Hematopoietic multipotent progenitor cell treated with erythropoietin and hydrocortisone succinate and interleukin-3 and kit ligand, for 17 days (in vitro differentiated cells): ENCODE measurements around the gene TMEM258.

Source experiments
- DNase-seq: peaks from one replicate; pipeline ENCODE4 v3.0.0-alpha.2; 2015; ENCODE audit warnings: low spot score

The TMEM258 gene

DNA sequence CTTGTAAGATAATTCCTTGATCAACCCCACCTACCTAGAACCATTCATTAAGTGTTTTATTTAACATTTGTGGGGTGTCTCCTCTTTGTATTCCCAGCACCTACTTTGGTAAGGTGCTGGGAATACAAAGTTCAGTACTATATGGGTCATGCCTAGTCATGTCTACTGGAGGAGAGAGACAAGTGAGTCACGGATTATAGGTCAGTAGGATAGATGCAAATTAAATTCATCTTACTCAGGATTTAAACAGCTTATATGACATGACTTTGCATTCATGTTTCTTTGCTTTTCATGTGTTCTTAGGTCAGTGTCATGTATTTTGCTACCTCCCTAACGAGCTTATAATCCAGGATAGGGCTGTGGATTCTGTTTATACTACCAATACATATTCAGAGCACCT lies 27.8 kb upstream of the TMEM258 start:
- peak; percentile 37 for DNase-seq

DNA sequence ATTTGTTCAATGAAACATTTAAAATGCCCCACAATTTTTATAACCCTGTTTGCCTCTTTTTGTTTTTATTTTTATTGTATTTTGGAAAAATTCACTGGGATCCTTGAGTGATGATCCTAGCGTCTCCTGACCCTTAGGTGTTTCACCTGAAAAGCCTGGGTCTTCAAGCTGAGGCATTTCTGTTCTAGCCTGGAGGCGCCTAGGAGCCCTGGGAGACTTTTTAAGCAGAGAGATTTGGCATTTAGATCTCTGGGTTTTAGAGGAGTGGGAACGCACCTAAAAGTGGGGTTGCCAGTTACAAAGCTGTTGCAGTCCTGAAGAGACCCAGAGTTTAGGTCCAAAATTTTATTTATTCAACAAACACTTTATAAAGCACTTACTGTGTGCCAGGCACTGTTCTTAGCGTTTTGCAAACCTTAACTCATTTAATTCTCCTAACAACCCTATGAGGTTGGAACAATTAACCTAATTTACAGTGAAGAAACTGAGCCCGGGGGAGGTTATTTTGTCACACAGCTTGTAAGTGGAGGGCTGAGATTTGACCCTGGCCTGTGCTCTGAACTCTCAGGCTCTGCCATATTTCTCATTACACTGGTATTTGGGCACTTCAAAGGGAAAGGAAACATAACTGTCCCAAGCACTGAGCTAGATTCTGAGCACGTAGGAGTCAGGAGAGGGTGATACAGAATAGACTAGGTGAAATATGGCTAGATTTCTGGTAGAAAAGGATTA lies 25.2 kb upstream of the TMEM258 start:
- no peak for DNase-seq

DNA sequence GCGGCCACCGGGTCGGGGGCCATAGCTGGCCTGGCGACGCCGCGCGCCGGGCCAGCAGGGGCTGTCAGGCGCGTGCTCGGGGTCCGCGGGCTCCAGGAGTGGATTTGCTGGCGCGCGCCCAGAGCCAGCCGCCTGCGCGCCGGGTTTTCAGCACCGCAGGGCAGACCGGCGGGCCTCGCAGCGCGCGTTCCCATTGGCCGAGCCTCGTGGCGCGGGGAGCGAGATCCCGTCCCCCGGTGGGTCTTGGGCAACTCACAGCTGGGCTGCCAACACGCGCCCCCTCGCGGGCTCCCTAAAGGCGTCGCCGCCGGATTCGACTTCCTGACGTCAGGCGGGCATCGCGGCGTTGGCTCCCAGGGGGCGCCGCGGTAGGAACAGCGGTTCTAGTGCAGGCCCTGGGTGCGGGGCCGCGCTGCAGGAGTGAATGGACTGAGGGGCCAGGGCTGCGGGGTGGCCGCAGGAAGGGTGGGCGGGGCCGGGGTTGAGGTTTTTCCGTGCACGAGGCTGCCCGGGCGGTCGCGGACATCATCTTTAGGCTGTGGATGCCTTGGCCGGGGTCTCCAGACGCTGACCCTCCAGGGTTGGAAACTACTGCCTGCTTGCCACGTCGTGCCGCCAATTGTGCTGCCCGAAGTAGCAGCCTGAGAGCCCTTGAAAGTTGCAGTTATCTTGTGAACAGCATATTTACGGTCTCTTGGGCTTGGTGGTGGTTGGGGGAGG lies 24.5 kb upstream of the TMEM258 start, which contains the start of gene FADS1:
FADS1 (minus strand) TSS at position 268 of the 720 bp plus-strand sequence; CDS start at position 194, 74 bp downstream.
- peak; percentile 75 for DNase-seq

DNA sequence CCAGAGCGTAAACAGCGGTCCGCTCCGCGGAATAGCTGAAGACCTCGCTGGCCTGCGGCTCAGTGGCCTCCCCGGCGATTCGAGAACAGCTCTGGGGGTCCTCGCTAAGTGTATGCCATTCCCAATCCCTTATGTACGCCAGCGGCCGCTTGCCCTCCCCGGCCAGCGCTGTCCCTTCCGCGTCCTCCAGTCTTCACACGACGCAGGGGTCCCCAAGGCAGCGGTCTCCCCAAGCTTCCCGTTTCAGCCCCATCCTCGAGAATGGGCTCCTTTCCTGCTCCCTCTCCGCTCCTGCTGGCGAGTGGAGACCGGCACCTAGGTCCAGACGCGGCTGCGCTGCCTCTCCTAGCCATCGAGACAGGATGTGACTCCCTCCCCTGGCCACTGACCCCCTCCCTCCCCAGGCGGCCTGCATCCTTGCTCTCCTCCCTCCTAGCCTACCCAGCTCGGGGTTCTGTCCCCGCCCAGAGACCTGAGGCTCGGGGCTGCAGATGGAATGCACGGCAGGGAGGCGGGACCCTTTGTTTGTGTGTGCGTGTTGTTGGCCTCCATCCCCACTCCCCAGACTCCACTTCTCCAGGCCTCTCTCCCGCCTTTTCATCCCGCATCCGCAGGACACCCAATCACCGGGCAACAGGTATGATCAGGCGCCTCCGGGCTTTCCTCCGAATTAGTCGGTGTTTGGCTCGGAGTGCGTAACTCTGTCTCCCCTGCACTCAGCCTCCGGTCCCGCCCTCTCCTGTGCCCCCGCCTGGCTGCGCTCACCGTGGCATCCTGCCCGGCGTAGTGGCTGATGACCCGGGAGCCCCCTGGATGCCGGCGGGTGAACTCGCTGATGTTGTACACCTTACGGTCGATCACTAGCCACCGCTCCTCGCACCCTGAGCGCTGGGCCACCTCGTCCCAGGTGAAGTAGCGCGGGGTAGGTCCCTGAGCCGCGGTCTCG lies 23.7 kb upstream of the TMEM258 start:
- peak; percentile 56 for DNase-seq

DNA sequence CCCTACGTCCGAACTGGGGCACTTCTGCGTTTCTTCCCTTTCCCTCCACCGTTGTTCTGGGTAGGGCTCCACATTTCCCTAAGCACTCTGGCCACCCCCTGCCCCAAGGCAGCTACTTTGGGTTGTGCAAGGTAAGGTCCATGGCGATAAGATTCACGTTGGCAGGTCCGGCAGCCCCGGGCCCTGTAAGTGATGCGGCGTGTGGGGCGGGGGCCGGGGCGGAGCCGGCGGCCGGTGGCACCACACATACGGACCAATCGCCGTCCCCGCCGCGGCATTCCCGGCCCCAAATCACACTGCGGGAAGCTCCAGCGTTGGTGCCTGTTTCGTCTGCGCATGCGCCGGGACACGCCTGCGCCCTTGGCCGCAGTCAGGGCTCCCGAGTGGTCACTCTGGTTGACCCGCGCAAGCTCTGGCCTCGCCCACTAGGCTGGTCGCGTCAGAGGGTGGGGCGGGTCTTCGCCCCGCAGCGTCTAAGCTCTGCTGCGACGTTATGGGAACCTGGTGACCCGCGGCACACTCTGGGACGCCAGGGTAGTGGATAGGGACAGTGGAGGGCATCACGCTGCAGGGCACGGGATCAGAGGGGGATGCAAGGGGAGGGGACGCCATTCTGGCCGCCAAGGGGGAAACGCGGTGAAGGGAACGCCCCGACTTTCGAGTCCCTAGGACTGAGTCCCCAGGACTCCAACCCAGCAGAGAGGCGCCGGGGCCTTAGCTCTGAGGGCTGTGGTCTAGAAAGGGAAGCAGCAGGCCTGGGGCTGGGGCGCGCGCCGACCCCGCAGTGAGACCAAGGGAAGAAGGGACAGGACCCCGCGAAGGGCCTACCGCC lies 22.8 kb upstream of the TMEM258 start:
- peak; percentile 75 for DNase-seq

DNA sequence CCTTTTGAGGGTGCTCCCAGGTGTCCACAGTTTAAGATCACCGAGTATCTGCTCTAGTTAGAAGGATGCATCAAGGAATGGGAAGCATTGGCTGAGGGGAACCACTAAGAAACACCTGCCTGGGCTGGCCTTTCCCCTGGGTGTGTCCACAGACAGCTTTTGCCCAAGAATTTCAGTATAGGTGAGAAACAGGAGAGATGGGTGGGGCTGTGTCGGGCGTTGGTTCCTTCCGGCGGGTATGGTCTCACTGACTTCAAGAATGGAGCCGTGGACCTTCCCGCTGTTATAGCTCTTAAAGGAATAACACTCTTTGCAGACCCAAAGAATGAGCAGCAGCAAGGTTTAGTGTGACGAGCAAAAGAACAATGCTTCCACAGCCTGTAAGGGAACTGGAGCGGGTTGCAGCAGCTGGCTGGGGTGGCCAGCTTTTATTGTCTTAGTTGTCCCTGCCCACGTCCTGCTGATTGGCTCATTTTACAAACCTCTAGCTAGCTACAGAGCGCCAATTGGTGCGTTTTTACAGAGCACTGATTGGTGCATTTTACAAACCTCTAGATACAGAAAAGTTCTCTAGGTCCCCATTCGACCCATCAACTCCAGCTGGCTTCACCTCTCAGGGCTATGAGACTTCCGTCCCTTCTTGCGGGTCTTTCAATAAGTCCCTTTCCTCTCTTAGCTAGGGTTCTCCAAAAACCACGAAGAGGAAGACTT lies 22.0 kb upstream of the TMEM258 start:
- no peak for DNase-seq

DNA sequence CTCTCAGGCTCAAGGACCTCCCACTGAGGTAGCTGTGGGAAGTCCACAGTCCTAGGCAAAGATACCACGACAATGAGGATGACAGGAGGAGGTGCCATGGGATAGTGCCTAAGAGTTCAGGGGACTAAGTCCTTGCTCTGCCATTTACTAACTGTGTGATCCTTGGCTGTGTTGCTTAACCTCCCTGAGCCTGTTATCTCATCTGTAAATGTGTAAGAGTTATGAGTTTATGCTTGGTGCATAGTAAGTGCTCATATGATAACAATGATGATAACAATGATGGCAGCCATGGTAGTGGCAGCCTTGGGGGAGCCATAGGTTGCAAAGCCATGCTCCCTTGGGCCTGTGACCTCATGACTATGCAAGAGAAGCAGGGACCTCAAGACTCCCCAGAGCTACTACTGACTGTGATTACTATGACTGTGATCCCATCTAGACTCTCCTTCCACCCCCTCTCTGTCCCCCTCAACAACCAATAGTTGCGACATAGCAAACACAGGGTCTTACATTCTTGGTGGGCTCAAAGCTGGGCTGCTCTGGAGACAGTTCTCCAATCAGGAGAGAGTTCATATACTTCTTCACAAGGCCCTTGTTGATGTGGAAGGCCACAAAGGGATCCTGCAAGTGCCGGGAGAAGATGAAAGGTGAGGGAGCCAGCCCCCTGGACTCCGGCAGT lies 20.5 kb upstream of the TMEM258 start:
- DNase-seq = no peak

DNA sequence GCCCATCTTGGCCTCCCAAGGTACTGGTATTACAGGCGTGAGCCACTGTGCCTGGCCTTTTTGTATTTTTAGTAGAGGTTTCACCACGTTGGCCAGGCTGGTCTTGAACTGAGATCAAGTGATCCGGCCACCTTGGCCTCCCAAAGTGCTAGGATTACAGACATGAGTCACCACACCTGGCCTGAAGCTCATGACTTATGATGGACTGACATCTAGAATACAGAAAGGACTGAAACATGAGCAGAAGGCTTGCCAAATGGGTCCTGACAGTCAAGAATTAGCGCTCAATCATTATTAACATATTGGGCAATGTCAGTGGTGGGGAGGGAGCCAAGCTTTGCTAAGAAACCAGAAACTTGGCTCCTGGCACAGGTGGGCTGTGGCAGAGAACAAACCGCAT lies 19.4 kb upstream of the TMEM258 start:
- no peak for DNase-seq

DNA sequence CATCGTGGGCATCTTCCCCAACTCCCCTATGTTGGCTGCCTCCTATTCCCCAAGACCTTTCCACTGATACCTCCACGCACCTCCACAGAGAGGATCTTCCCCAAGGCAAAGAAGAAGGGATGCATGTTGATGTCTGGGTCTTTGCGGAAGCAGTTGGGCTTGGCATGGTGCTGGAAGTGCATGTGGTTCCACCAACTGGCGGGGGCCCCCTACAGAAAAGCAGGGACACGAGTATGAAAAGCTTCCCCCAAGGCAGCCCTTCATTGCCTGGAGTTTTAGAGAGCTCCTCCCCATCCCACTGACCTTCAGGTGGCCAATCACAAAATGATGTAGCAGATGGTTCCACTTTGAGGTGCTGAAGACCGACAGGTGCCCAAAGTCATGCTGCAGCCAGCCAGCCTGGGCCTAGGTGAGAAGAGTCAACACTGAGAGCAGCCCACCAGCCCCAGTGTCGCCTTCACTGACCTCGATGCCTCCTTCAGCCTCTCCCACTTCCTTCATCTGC lies 18.3 kb upstream of the TMEM258 start:
- no peak for DNase-seq

DNA sequence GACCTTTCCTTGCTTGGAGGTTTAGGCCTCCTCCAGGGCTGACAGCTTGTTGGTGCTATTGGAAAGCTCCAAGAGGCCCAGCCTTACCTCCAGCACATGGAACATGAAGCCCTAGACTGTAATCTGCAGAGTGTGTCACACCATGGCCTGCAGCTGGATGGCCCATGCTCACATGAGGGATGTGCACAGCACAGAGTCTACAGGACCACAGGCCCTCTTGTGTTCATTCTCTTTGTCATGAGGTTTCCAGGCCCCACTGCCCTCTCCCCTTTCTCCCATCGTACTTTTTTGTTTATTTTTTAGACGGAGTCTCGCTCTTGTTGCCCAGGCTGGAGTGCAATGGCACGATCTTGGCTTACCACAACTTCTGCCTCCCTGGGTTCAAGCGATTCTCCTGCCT lies 14.4 kb upstream of the TMEM258 start:
- no peak for DNase-seq

DNA sequence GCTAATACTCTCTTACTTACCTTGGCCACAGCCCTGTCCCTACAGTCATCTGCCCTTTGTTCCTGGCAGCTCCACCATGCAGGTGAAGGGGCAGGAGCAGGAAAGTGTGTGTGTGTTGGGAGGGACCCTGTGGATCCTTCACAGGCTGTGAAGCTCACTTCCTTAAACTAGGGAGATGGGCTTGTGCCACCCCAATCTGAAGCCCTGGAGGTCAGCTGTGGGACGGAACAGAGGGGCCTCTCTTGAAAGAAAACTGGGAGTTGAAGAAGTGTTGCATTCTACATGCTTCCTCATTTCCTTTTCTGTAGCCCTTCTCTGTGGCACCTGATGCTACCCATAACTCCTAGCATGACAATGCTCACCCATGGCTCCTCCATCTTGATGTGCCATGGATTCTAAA lies 12.7 kb upstream of the TMEM258 start:
- DNase-seq = no peak

DNA sequence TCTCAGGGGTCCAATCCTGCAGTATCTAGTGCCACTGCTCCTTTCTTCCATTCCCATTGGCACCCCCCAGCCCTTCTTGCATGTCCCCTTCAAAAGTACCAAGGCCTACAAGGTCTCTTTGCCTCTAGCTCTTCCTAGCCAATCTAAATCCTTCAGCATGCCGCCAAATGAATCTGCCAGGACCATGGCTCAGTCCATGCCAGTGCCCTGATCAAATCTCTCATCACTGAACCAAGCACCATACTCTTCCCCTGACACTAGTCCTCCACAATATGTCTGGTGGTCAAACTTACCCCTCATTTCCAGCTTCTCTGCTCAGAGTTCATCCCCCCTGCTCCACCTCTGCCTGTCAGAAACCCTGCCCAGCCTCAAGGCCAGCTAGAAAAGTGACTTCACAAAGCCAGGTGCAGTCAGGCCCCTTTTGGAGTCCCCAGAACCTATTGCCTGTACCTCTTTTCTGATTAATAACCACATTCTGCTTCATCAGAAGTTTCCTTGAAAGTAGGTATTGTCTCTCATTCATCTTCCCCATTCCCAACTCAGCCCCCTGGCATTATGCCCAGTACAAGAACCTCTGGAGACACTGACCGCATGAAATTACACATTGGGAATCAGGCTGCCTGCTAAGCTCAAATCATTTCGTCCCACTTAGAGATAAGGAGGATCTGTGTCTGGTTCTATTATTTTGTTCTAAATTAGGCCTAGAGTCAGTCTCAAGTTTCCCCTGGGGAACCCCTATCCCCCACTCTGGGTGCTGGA lies 11.7 kb upstream of the TMEM258 start:
- no peak for DNase-seq

DNA sequence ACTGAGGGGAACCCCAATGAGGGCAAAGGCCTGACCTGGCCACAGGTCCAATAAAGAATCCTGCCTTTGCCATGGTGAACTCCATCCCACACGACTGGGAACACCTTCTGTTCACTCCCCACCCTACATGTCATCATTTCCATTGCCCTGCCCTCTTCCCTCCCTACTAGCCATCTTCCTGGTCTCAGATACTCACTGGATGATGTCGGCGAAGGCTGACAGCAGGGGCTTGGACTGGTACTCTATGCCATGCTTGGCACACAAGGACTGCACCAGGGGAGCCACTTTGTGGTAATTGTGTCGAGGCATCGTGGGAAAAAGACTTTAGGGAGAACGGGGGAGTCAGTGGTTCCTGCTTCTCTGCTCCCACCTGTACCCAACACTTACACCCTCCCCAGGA lies 10.2 kb upstream of the TMEM258 start:
- DNase-seq = no peak

DNA sequence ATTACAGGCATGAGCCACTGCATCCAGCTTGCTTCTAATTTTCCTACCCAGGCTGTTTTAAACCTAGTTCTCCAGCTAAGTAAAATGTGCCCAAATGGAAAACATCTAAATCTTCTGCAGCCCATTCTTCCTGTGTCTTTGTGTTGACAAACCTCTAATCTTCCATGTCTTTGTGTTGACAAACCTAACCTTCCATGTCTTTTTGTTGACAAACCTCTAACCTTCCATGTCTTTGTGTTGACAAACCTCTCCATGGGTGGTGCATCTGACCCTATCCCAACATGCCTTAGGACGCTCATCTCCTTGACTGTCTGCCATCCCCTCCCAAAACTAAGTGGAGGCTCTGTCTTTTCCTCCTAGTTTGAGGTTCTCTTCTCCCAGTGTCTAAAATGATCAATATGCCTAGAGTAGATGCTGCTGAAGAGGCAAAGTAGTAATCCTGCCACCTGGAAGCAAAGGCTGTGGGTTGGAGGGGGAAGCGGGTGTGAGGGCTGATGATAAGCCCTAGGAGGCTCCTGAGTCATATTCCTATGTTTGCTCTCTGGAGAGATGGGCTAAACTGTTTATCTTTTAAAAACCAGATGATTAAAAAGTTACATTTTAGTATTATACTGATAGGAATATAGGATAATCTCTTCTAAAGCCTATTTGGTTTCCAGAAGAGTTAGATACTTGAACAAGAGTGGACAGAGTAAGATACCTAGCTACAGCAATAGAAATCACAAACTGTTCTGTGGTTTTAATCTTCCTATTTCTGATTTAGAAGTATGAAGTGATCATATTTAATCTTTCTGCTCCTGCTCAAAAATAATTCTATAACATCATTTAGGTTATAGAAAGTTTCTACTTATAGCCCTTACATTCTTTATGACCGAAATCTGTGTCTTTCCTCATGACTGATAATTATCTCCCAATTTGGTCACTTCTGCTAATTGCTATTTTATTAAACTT lies 8.2 kb upstream of the TMEM258 start:
- DNase-seq = peak; percentile 59

DNA sequence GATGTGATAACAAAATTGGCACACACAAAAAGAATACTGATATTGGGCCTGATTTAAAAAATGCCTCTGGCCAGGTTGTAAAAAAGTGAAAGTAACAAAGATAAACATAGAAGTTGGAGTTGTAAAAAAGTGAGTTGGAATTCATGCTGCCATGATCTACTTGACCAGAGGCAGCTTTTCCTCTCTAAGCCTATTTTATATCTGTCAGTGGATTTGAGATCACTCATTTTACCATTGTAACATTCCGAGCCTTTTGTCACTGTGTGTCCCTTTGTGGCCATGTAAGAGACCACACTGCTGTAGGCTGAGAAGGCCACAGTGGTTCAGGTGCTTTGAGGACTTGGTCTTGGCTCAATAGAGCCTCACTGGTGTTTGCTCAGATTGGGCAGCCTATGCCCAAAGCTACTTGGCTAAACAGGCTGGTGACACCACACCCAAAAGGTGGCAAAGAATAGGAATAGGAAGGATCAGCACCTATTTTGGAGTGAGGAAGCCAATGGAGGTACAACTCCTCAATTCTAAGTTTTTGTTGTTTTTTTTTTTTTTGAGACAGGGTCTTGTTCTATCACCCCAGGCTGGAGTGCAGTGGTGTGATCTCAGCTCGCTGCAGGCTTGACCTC lies 7.4 kb upstream of the TMEM258 start:
- no peak for DNase-seq

DNA sequence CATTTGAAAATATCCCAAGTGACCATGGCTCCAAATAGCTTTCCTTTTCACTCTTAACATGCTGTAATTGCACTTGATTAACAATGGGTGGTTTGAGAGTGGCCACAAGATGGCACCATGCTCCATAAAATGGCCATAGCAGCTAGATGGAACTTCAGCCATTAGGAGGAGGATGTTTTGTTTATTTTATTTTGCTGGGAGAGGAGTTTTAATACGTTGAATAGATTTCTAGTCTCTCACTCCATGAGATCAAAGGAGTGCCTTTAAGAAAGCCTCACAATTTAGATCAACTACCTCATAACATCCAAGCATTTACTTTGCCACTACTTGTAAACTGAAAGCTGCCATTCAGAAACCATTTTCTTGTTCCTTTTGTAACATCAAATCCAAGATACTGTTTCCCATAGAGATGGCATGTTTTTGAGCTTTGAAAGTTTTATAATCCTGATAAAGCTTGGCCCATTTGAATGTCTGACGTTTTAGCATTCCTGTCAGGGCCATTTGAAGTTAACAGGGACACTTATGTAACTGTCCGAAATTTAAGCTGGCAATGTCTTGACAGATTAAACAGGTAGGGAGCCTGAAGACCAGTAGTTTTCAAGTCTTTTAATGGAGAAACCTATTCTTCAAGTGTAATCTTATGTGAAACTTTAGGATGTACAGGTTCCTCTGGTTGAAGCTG lies 5.0 kb upstream of the TMEM258 start:
- DNase-seq = peak; percentile 91

DNA sequence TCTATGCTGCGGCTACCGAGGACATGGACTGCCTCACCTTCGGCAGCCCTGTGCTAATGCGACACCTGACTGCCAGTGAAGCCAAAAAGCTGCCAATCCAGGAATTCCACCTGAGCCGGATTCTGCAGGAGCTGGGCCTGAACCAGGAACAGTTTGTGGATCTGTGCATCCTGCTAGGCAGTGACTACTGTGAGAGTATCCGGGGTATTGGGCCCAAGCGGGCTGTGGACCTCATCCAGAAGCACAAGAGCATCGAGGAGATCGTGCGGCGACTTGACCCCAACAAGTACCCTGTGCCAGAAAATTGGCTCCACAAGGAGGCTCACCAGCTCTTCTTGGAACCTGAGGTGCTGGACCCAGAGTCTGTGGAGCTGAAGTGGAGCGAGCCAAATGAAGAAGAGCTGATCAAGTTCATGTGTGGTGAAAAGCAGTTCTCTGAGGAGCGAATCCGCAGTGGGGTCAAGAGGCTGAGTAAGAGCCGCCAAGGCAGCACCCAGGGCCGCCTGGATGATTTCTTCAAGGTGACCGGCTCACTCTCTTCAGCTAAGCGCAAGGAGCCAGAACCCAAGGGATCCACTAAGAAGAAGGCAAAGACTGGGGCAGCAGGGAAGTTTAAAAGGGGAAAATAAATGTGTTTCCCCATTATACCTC lies 3.6 kb upstream of the TMEM258 start:
- no peak for DNase-seq
